Measurements from ENCODE around the gene SNX15. TPM values are rescaled to one million over a fixed set of nuclear protein-coding genes. Genes with fewer than 3 reads are reported as not detected.
"Not testable (repeated sequence)": the region's sequence is repeated elsewhere in the genome, so short reads cannot be mapped to it uniquely, and the experiment has no call there.

Gene SNX15
- polyA plus RNA-seq (ENCODE audit: insufficient read length), result 25.1 TPM

- DNase-seq (ENCODE audit: low read depth), result peak; percentile 93
These were observed at the start of gene SNX15 for GRCh38 chr11:65027213-65028067. SNX15 (plus strand) TSS chr11:65027439; CDS start chr11:65027538, 99 bp downstream.

GRCh38 chr11:64983339-64983738 is 43.9 kb upstream of the SNX15 start:
- not testable (repeated sequence) for DNase-seq (ENCODE audit: low read depth)

- no peak for DNase-seq (ENCODE audit: low read depth)
These were observed 39.0 kb upstream of the SNX15 start for GRCh38 chr11:64987998-64988854.

- no peak for DNase-seq (ENCODE audit: low read depth)
These were observed 37.8 kb upstream of the SNX15 start for GRCh38 chr11:64989416-64989815.

GRCh38 chr11:64990222-64990923 is 36.9 kb upstream of the SNX15 start:
- DNase-seq (ENCODE audit: low read depth), result no peak

GRCh38 chr11:64994318-64994717 is 32.9 kb upstream of the SNX15 start:
- DNase-seq (ENCODE audit: low read depth), result no peak

- DNase-seq (ENCODE audit: low read depth), result no peak
These were observed 30.9 kb upstream of the SNX15 start for GRCh38 chr11:64996327-64996709.

GRCh38 chr11:64996710-64997380 is 30.4 kb upstream of the SNX15 start, which contains the start of gene BATF2:
BATF2 (minus strand) TSS chr11:64996971; CDS start chr11:64996914, 57 bp downstream.
- DNase-seq (ENCODE audit: low read depth), result no peak

GRCh38 chr11:64998141-64998540 is 29.1 kb upstream of the SNX15 start:
- DNase-seq (ENCODE audit: low read depth), result no peak

- no peak for DNase-seq (ENCODE audit: low read depth)
These were observed 28.4 kb upstream of the SNX15 start for GRCh38 chr11:64998690-64999431.

- DNase-seq (ENCODE audit: low read depth), result no peak
These were observed 27.8 kb upstream of the SNX15 start for GRCh38 chr11:64999478-64999877.

- DNase-seq (ENCODE audit: low read depth), result no peak
These were observed 24.5 kb upstream of the SNX15 start for GRCh38 chr11:65002706-65003105.

- DNase-seq (ENCODE audit: low read depth), result no peak
These were observed 24.0 kb upstream of the SNX15 start for GRCh38 chr11:65003282-65003681.

GRCh38 chr11:65003968-65004367 is 23.3 kb upstream of the SNX15 start:
- DNase-seq (ENCODE audit: low read depth), result not testable (repeated sequence)

GRCh38 chr11:65008016-65008415 is 19.2 kb upstream of the SNX15 start:
- no peak for DNase-seq (ENCODE audit: low read depth)

GRCh38 chr11:65008873-65009272 is 18.4 kb upstream of the SNX15 start:
- no peak for DNase-seq (ENCODE audit: low read depth)

- peak; percentile 74 for DNase-seq (ENCODE audit: low read depth)
These were observed 13.9 kb upstream of the SNX15 start for GRCh38 chr11:65013130-65013887.

- peak; percentile 74 for DNase-seq (ENCODE audit: low read depth)
These were observed 13.1 kb upstream of the SNX15 start, which contains the start of gene ARL2 for GRCh38 chr11:65013888-65014725. ARL2 (plus strand) TSS chr11:65014160; CDS start chr11:65014208, 48 bp downstream.
